G401.6 (cell line): Measurements from ENCODE around the gene CD55.

ENCODE experiments used
- FAIRE-seq: peaks from 2 replicates; lab custom pipeline; 2012; peaks lifted over from hg19 to GRCh38; lab: Jason Lieb, UNC

CD55 gene

DNA sequence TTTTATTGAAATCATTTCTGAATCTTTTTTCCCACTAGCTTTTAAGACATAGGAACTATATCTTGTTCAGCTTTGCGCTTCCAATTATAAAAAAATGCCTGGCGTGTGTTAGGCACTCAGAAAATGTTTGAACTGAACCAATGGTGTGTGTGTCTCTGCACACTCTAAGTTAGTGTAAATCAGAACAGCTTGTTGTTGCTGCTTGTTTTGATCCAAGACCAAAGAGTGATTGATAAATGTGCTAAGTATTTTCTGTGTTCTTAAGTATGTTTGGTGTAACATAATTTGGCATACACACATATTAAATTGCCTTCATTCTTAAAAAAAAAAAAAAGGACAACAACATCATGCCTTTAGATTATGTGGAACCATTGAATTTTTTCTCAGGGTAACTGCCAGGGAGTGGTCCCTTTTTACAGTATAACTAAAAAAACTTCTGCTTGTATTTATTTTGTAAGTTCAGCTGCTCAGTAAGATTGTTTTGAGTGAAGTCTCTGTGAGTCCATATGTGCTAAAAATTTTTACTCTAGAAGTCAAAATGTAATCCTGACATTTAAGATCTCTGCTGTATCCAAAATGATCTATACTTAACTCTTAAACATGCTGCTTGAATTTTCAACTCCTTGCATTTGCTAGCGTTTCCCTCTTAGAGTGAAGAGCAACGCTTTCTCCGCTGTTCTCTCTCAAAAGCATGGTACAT, 8.7 kb downstream of the CD55 start:
- FAIRE-seq: no peak

DNA sequence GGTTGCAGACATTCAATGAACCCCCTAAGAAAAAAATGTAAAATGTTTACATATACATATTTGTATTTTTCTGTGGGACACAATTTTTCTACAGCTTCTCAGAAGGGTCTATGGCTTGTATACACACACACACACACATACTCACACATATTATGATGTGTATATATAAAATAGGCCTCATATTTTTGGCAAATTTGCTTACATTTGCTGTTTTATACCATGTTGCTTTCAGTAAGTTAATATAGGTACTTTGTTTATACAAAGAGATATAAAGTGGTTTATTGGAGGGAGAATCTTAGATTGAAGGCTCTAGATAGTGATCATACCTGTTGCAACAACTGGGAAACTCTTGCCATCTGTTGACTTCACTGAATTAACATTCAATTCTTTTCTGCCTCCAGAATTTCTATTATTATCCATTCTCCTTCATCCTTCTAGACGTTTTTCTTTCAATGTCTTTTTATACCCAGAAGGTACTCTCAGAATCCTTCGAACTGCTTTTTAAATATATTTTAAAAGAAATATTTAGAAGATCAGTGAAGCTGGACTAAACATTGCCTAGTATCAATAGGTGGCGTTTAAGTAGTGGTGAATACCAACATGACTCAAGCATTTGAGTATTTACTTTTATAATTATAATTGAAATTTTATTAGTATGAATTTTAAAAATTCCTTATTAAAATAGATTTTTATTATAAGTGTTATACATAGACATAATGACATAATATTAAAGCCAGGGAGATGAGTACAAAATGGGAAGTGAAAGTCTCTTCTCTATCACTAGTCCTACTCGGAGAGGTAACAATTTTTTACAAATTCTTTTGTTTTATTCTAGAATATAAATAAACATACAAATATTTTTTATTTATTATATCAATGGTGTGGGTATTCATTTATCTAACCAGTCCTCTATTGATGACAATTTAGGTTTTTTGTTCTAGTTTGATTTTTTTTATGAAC, 10.2 kb downstream of the CD55 start:
- FAIRE-seq: no peak

DNA sequence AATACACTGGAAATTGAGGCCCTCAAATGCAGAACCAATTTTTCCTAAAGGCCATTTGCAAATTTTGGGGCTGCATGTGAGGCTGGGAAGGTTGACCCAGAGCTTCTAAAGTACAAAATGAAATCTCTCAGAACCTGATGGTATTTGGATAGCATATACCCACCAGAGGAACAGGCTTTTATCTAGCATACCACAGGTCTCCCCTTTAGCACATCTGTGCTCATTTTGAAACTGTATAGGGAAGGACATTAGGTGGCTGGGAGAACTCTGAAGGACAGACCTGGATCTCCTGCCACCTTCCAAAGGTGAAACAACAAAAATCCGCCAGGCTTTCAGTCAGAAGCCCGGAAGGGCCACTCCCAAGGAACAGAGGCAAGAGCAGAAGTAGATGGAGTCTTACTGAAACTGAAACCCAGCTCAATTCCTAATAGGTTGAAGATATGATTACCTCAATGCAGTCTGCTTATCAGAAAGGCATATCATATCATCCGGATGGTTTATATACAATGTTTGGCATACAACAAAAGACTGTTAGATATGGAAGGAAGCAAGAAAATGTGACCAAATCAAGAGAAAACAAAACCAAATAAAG, 11.6 kb downstream of the CD55 start:
- FAIRE-seq: no peak

DNA sequence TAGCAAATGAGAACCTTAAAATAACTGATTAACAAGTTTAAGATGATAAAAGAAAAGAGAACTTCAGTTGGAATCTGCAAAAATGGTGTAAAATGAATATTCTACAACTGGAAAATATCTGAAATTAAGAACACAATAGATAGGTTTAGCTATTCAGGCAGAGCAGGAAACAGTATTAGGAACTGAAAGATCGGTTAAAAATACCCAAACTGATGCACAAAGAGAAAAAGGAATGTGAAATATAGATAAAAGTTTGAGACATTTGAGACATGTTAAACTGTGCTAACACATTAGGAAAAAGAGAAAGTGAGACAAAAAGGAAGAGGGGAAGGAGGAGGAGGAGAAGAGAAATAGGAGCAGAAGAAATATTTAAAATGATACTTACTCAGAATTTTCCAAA, 12.1 kb downstream of the CD55 start:
- no peak for FAIRE-seq

DNA sequence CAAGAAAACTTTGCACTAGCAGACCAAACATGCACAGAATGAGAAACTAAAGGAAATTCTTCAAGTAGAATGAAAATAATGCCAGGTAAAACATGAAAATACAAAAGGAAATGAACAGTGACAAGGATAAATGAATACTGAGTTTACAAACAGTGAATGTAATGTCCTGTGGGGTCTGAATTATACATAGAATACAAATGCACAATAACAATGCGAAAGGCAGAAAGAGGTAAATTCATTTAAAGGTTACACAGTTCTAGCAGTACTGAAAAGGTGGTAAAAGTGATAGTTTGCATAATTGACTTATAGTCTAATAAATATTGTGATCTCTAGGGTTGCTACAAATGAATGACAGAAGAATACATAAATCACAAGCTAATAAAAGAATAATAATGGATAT, 12.9 kb downstream of the CD55 start:
- no peak for FAIRE-seq

DNA sequence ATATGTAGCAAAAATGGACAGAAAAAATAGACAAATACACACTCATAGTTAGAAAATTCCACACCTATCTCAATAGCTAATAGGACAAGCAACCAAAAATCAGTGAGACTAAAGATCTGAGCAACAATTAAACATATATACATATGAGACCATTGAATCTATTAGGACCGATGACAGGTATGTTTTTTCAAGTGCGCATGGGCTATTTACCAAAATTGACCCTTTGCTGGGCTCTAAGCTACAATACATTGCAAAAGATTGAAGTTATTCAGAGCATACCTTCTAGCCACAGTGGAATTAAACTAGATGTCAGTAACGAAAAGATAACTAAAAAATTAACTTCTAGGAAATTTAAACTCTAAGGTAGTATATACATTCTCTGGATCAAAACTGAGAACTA, 13.7 kb downstream of the CD55 start:
- no peak for FAIRE-seq

DNA sequence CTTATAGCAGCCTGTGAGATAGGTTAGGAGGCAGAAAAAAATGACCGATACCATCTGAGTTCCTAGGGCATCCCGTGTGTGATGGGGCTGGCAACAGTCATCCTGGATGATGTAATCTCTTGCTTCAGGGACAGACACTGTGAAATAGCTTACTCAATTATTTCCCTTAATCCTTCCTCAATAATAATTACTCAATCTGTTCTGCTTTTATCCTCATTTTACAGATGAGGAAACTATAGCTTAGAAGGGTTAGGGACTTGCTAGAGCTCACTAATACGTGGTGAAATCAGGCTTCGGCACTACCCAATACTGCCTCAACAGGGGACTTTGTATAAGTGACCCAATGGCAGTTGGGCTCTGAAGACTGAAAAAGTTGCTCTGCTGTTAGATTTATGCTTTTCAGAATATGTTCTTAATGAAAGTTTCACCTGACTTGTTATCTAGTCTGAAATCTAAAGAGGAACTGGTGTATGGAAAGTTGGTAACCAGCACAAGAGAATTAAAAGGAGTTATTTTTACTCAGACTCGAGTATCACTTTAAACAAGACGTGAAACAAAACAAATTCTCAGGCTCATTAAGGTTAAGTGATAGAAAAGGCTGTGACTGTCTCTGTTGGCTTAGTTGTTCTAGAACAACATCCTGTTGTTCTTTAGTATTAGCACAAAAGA, 14.4 kb downstream of the CD55 start:
- FAIRE-seq: no peak

DNA sequence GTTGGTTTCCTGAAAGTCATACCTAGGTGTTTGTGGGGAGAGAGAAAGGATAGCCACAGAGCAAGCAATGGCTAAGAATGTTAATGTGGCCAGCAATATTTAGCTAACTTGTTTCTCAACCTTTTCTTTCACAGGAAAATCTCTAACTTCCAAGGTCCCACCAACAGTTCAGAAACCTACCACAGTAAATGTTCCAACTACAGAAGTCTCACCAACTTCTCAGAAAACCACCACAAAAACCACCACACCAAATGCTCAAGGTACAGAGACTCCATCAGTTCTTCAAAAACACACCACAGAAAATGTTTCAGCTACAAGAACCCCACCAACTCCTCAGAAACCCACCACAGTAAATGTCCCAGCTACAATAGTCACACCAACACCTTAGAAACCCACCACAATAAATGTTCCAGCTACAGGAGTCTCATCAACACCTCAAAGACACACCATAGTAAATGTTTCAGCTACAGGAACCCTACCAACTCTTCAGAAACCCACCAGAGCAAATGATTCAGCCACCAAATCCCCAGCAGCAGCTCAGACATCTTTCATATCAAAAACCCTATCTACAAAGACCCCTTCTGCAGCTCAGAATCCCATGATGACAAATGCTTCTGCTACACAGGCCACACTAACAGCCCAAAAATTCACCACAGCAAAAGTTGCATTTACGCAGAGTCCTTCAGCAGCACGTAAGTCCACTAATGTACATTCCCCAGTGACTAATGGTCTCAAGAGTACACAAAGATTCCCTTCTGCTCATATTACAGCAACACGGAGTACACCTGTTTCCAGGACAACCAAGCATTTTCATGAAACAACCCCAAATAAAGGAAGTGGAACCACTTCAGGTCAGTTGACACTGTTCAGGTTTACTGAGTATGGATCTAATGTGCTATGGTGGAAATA, 15.3 kb downstream of the CD55 start:
- no peak for FAIRE-seq

DNA sequence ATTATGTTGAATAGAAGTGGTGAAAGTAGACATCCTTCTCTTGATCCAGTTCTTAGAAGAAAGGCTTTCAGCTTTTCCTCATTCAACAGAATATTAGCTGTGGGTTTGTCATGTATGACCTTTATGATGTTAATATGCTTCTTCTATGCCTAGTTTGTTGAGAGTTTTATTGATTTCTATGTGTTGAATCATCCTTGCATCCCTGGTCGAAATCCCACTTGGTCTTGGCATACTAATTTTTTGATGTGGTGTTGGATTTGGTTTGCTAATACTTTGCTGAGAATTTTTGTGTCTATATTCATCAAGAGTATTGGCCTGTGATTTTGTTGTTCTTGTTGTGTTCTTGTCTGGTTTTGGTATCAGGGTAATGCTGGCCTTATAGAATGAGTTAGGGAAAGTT, 20.9 kb downstream of the CD55 start:
- no peak for FAIRE-seq

DNA sequence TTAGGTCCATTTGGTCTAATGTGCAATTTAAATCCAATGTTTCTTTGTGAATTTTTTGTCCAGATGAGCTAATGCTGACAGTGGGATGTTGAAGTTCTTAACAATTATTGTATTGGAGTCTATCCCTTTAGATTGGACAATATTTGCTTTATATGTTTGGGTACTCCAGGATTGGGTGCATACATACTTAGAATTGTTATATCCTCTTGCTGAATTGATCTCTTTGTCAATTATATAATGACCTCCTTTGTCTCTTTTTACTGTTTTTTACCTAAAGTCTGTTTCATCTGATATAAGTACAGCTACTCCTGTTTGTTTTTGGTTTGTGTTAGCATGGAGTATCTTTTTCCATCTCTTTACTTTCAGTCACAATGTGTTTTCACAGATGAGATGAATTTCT, 22.2 kb downstream of the CD55 start:
- no peak for FAIRE-seq

DNA sequence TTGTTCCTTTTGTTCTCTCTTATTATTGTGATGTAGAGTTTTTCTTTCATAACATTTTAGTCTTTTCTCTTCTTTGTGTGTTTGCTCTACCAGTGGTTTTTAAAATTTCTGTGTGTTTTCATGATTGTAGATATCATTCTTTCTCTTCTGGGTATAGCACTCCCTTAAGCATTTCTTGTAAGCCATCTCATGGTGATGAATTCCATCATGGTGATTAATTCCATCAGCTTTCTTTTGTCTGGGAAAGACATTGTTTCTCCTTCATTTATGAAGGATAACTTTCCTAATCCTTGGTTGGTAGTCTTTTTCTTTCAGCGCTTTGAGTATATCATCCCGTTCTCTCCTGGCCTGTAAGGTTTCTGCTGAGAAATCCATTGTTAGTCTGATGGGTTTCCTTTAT, 22.7 kb downstream of the CD55 start:
- FAIRE-seq: no peak

DNA sequence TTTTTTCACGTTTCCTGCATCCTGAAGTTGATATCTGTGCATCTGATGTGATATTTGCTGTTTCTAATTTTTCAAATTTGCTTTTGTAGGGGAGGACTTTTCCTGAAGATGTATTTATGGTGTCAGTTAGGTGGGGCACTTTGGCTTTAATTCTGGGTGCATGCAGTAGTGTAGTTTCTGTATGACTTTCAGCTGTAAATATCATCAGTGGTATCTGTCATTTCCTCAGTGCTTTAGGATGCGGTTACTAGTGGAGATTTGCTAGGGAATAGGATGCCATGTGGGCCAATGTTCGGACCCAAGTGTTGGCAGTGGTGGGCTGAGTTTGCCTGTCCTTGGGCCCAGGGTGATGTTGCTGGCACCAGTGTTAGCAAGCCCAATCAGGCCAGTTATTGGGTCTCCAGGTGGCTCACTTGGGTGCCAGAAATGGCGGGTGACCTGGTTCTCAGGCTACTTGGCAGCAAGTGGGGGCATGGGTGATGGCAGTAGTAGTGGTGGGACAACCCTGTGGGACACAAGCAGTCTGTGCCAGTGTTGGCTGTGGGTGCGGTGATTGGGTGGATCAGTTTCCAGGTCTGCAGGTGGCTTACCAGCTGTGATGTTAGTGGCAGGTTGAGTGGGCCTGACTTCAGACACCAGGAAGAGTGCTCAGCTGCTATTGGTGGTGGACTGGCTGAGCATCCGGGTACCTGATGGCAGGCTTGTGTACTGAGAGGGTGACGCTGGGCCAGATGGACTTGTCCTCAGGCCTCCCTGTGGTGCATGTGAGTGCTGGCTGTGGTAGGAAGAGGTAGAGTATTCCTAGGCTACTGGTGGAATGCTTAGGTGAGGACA, 24.4 kb downstream of the CD55 start:
- FAIRE-seq: no peak

DNA sequence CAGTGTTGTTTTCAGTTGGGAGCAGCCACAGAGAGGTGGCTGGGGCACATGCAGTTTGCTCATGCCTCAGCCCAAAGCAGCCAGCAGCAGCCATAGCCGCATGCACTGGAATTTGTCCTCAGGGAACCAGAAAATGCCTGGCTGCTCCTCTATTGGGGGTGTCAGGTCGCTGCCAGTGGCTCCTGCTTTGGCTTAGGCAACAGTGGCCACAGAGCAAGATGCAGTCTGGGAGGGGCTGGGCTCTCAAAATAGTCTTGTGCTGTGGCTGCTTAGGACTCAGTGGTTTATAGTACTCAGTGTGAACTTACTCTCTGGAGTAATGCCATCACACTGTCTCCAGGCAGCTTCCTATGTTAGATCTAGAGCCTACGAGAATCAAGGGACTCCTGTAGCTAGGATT, 25.0 kb downstream of the CD55 start:
- no peak for FAIRE-seq

DNA sequence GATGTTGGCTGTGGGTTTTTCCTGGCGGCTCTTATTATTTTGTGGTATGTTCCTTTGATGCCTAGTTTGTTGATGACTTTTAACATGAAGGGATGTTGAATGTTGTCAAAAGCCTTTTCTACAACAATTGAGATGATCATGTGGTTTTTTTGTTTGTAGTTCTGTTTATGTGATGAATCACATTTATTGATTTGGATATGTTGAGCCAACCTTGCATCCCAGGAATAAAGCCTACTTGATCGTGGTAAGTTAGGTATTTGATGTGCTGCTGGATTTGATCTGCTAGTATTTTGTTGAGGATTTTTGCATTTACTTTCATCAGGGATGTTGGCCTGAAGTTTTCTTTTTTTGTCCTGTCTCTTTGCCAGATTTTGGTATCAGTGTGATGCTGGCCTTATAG, 28.5 kb downstream of the CD55 start:
- FAIRE-seq: no peak

DNA sequence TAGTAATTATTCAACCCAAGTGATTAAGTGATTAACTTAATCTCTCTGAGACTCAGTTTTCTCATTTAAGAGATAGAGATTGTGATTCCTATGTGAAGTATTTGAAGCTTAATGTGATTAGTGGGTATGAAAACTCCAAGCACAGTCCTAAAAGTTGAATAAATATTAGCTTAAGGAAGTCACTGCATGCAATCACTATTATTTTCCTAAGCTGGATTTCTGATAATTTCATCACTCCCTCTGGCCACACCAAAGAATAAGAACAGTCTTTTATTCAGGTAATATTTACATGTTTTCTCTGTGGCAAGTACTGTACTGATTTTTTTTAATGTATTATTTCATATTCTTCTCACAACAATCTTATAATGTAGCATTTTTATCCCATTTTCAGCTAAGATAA, 31.1 kb downstream of the CD55 start:
- FAIRE-seq: no peak

DNA sequence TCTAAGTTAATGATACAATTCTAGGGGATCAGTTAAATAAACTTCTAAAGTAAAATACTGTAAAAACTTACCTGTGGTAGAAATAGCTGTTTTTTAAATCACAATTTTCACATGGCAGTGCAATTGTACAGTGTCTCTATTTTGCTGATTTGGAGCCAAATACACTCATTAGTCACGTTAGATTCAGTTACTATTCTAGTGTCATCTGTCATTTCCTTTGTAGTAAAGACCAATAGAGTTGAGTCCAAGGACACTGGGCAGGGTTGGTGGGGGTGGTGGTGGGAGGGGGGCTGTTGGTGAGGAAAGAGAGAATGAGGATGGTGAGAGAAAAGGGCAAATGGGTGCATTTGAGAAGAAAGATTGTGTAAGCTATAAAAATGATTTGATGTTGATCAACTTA, 33.6 kb downstream of the CD55 start:
- no peak for FAIRE-seq

DNA sequence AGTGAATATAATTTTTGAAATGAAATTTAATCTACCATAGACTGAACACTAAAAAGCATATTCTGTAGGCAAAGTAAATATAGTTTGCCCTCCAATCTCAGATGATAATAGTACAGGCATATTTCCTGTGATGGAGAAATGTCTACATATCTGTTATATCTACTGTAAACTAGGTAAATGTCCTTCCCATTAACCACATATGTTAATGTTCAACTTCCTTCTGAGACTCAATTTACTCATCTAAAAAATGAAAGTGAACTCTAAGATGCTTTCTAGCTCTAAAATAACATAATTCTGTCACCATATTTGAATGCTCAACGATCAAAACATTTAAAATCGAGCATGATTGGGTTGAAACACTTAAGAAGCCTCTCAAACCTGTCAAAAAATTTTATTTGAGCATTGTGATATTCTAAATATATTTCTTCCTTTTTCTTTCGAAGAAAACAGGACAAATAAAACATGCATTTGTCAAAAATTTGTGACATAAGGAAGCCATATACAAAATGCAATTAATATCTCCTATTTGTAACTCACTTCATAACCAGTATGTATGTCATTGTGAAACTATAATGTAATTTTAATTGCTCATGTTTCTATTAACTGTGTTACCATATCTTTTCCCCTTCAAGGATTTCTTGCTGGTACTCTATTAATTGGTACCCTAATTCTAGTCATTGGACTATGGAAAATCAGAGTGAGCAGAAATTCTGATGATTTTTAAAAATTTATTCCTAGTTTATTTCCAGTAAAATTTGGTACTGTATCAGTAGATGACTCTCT, 34.2 kb downstream of the CD55 start:
- FAIRE-seq: no peak

DNA sequence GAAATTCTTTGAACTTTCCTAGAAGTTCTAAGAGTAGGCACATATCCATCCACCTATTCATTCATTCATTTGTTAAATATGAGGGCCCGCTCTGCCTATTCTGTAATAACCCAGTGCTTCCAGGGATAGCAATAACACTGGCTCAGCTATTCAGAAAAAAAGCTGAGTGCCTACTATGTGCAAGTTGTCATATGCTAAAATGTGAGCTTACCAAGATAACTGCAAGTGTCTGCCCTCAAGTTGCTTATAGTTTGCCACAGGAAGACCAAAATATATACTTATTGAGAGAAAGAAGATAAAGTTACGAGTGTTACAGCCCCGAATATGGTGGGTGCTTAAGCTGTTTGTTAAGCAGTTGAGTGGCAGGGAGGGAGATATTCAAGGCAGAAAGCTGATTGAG, 39.6 kb downstream of the CD55 start:
- FAIRE-seq: no peak

DNA sequence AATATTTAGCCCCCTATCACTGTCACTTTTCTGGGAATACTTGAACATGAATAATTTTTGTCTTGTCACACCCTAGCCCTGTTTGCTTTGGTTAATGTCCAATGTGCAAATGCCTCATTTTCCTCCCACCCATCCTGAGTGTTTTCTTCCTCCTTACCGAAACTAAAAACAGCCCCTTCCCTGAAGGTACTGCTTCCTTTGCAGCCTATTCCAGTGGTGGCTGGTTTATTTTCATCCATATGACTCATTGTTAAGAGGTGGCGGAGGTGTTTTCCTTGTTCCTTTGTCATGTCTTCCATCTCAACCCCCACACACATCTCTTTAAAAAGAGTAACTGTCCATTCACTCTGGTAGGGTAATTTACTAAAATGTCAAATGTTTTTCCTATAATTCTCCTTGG, 40.4 kb downstream of the CD55 start:
- FAIRE-seq: no peak
